Esophagus muscularis mucosa (tissue), 4 donors: ENCODE measurements around the gene SMARCC2. TPM values are rescaled to one million over a fixed set of nuclear protein-coding genes. Genes with fewer than 3 reads are reported as not detected.
A peak's percentile ranks its signal among the peaks of the same experiment; 100 is the strongest.

Source experiments
- DNase-seq: peaks from one replicate; pipeline ENCODE4 v3.0.0-alpha.2; 2017; ENCODE audit errors: extremely low spot score
- H3K27ac ChIP-seq, 4 donors: fragments of 200-600 bp; sonication (generic); replicated peaks in 1 of 4; 1 replicate in 3 of 4; 2 replicates in 1 of 4; pipeline ENCODE4 v1.5.1; 2016 to 2019; ENCODE audit warnings: mild to moderate bottlenecking in 1 of 4
- H3K27me3 ChIP-seq, 4 donors: fragments of 200-600 bp; sonication (generic); one replicate each; pipeline versions ENCODE4 v1.5.1 to v1.6.0; 2016 to 2019
- H3K36me3 ChIP-seq, 4 donors: fragments of 200-600 bp; sonication (generic); one replicate each; pipeline ENCODE4 v1.5.1; 2016 to 2019
- H3K4me1 ChIP-seq, 4 donors: fragments of 200-600 bp; sonication (generic); one replicate each; pipeline ENCODE4 v1.5.1; 2016 to 2019
- H3K4me3 ChIP-seq, 4 donors: fragments of 200-600 bp; sonication (generic); 1 replicate in 2 of 4; 2 replicates in 2 of 4; pipeline ENCODE4 v1.5.1; 2016 to 2019; ENCODE audit warnings: mild to moderate bottlenecking in 4 of 4, moderate library complexity in 1 of 4
- H3K9me3 ChIP-seq, 4 donors: fragments of 200-600 bp; sonication (generic); 1 replicate in 3 of 4; 2 replicates in 1 of 4; pipeline ENCODE4 v1.5.1; 2016 to 2019
- CTCF ChIP-seq, 3 experiments: fragments of 200-600 bp in 2 of 3; fragments of 450-650 bp in 1 of 3; sonication (generic) in 2 of 3; IDR thresholded peaks; one replicate each; pipeline ENCODE4 v1.5.1; 2017 to 2019; ENCODE audit warnings: antibody characterized with exemption in 3 of 3, mild to moderate bottlenecking in 2 of 3, moderate library complexity in 1 of 3
- EP300 ChIP-seq: sonication (generic); formaldehyde crosslinking; IDR thresholded peaks from one replicate; pipeline ENCODE4 v1.6.1; 2017; ENCODE audit warnings: antibody characterized with exemption
- POLR2A ChIP-seq: fragments of 450-650 bp; IDR thresholded peaks from one replicate; pipeline ENCODE4 v1.6.1; 2017; ENCODE audit warnings: antibody characterized with exemption, moderate library complexity, mild to moderate bottlenecking, low read depth
- POLR2AphosphoS5 ChIP-seq, 2 donors: sonication (generic); formaldehyde crosslinking; IDR thresholded peaks; one replicate each; pipeline ENCODE4 v1.6.1; 2017; ENCODE audit warnings: antibody characterized with exemption in 2 of 2
- WGBS: methylation state at CpG from one replicate; pipeline ENCODE4 v1.1.5; 2018; 5-methylcytosine and 5-hydroxymethylcytosine counted together
- intact Hi-C: fragments of 100-400 bp; cut with DNase I; formaldehyde crosslinking; loops from one replicate; pipeline ENCODE4 v1.15.1; 2023
- total RNA-seq, 4 donors: library from RNA; depleted of rRNA; stranded (reverse); fragments of >200 nt; gene quantifications; one replicate each; pipeline versions ENCODE4 v1.1.0 to v1.2.1, GENCODE V29; 2016

The SMARCC2 gene
- total RNA-seq, 4 donors from 2014 or later, result 62.1 to 111 (median 94.3) TPM

GRCh38 chr12:56134897-56135296 lies 54.4 kb downstream of the SMARCC2 start:
- Histone ChIP-seq H3K9me3 (no peaks in the 10 kb centered on the region), H3K4me1 (peaks cover 7 to 15% (median 10%) of the 10 kb centered on the region in 4 donors), H3K4me3 (no peak overlapping the region), H3K27me3 (no peaks in the 10 kb centered on the region), H3K36me3 (peaks cover 75 to 96% (median 94%) of the 10 kb centered on the region in 4 donors), H3K27ac (peak overlapping the region in 1 of 4 donors; percentile 22)
- no peak for TF ChIP-seq EP300
- 98% methylated on average over 6 of the region's 6 CpGs for WGBS
- intact Hi-C loops, result no loop called here
- no peak for DNase-seq

GRCh38 chr12:56130876-56131275 lies 58.4 kb downstream of the SMARCC2 start:
- DNase-seq, result no peak

GRCh38 chr12:56129942-56130495 lies 59.3 kb downstream of the SMARCC2 start:
- no peak for DNase-seq
- Histone ChIP-seq H3K36me3 (peaks cover 36 to 50% (median 48%) of the 10 kb centered on the region in 4 donors), H3K4me3 (peak overlapping the region; percentile 78 to 91 (median 87)), H3K27ac (peak overlapping the region; percentile 94 to 98 (median 98)), H3K4me1 (peaks cover 36 to 46% (median 44%) of the 10 kb centered on the region in 4 donors), H3K27me3 (no peaks in the 10 kb centered on the region), H3K9me3 (no peaks in the 10 kb centered on the region)
- 44% methylated on average over 17 of the region's 22 CpGs for WGBS
- TF ChIP-seq EP300 (no peak), CTCF (IDR thresholded peaks at IDR 0.05) (no peak), POLR2AphosphoS5 (IDR thresholded peaks at IDR 0.05) (peak in 1 of 2 donors; percentile 18)
- intact Hi-C loops, result loop anchor here (10.0 kb wide), 2 partner anchors 335 to 505 kb away; partner anchors contain the start of genes BAZ2A and SPRYD4

More at GRCh38 chr12:56130876-56131275, 58.4 kb downstream of the SMARCC2 start:
- H3K9me3 ChIP-seq, result no peaks in the 10 kb centered on the region
- 94% methylated on average over 4 of the region's 4 CpGs for WGBS
- TF ChIP-seq CTCF (IDR thresholded peaks at IDR 0.05) (no peak), POLR2A (no peak), EP300 (no peak), POLR2AphosphoS5 (IDR thresholded peaks at IDR 0.05) (no peak)
- H3K36me3 ChIP-seq, result peaks cover 43 to 58% (median 56%) of the 10 kb centered on the region in 4 donors
- peaks cover 28 to 37% (median 36%) of the 10 kb centered on the region in 4 donors for H3K4me1 ChIP-seq
- H3K27ac ChIP-seq, result peak overlapping the region; percentile 94 to 98 (median 98)
- no peaks in the 10 kb centered on the region for H3K27me3 ChIP-seq
- intact Hi-C loops, result no loop called here
- H3K4me3 ChIP-seq, result peak overlapping the region in 1 of 4 donors; percentile 85

GRCh38 chr12:56129206-56129941 lies 59.9 kb downstream of the SMARCC2 start:
- intact Hi-C loops, result loop anchor here (10.0 kb wide), 2 partner anchors 335 to 505 kb away; partner anchors contain the start of genes BAZ2A and SPRYD4
- Histone ChIP-seq H3K36me3 (peaks cover 29 to 44% (median 41%) of the 10 kb centered on the region in 4 donors), H3K27ac (peak overlapping the region; percentile 94 to 98 (median 98)), H3K4me3 (peak overlapping the region; percentile 78 to 91 (median 87)), H3K4me1 (peaks cover 37 to 52% (median 49%) of the 10 kb centered on the region in 4 donors), H3K9me3 (no peaks in the 10 kb centered on the region), H3K27me3 (no peaks in the 10 kb centered on the region)
- DNase-seq, result no peak
- TF ChIP-seq CTCF (IDR thresholded peaks at IDR 0.05) (no peak), POLR2AphosphoS5 (IDR thresholded peaks at IDR 0.05) (peak; percentile 74 to 81)
- 4% methylated on average over 14 of the region's 29 CpGs for WGBS

- H3K4me3 ChIP-seq, result peak overlapping the region; percentile 78 to 91 (median 87)
- H3K27me3 ChIP-seq, result no peaks in the 10 kb centered on the region
- no peaks in the 10 kb centered on the region for H3K9me3 ChIP-seq
- DNase-seq, result no peak
- H3K4me1 ChIP-seq, result peaks cover 37 to 55% (median 49%) of the 10 kb centered on the region in 4 donors
- peaks cover 23 to 37% (median 35%) of the 10 kb centered on the region in 4 donors for H3K36me3 ChIP-seq
- intact Hi-C loops, result loop anchor here (10.0 kb wide), 2 partner anchors 336 to 506 kb away; partner anchors contain the start of genes BAZ2A and SPRYD4
- TF ChIP-seq EP300 (no peak), POLR2A (no peak), CTCF (IDR thresholded peaks at IDR 0.05) (no peak), POLR2AphosphoS5 (IDR thresholded peaks at IDR 0.05) (no peak)
- H3K27ac ChIP-seq, result peak overlapping the region; percentile 94 to 98 (median 98)
- 0% methylated on average over 19 of the region's 20 CpGs for WGBS
These were observed 60.5 kb downstream of the SMARCC2 start for GRCh38 chr12:56128670-56129205.
